Eye (tissue), 1 donor: ENCODE data around the gene LDHD.
A peak's percentile ranks its signal among the peaks of the same experiment; 100 is the strongest.
"Not testable (repeated sequence)": the region's sequence is repeated elsewhere in the genome, so short reads cannot be mapped to it uniquely, and the experiment has no call there.

ENCODE experiments used
- DNase-seq: peaks from one replicate; pipeline ENCODE4 v3.0.0-alpha.2; 2015

Gene LDHD

DNA sequence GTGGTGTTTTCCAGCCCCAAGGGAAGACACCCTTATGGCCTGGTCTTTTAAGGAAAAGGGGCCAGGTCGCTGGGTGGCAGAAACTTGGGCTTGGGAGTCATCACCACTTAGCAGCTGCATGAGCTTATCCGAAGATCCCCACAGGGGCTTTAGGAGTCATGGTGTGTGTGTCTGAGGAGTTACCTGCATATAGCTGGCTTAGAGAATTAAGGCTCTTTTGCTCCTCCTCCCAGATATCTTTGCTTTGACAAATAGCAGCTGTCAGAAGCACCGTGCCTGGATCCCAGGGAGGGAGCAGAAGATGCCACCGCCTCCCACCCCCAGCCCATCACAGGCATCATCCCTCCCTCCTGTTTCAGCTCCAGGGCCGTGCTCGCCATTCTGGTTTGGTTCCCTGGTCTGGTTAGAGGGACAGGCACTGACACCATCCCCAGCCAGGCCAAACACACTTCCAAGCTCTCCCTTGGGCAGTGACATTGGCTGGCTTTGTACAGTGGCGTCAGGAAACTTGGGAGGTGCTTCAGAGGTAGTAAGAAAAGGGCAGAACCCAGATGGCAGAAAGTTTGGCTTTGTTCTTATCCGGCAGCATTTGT is 17.4 kb downstream of the LDHD start:
- no peak for DNase-seq

DNA sequence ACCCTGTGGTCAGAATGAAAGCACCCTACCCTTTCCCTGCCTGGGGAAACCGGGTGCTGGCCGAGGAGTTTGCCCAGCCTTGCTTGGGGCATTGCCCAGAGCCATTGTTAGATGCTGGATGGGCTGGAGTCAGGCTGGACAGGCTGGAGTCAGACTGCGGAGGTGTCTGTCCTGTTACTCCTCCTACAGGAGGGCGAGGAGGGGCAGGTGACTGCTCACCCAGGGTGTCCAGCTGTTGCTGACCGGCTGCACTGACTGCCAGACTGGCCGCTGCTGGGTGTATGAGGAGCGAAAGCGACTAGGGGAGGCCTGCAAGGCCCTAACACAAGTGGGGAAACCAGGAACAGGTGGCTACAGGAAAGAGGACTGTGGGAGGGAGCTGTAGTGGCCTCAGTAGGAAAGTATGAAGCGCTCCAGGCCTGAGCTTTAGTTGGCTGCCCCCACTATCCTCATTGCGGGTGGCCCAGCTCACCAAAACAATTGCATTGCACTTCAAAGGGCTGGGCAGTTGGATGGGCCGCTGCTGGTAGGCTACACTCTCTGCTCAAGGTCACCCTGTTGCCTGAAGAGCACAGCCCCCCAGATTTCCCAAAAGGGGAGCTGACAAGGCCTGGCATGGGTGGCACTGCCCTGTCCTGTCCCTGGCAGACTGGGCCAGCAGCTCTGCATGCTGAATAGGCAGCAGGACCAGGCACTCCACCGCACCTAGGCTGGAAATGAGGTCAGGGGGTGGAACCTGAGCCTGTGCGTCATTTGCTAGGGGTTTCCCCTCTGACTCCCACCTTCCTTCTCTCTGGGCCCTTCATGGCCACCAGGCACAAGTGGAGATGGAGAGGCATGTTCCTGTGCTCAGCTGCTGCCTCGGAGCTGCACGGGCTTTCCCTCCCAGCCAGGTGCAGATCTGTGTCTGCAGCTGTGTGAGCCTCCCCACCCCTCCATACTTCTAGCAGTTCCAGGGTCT is 18.4 kb downstream of the LDHD start:
- DNase-seq, result no peak

DNA sequence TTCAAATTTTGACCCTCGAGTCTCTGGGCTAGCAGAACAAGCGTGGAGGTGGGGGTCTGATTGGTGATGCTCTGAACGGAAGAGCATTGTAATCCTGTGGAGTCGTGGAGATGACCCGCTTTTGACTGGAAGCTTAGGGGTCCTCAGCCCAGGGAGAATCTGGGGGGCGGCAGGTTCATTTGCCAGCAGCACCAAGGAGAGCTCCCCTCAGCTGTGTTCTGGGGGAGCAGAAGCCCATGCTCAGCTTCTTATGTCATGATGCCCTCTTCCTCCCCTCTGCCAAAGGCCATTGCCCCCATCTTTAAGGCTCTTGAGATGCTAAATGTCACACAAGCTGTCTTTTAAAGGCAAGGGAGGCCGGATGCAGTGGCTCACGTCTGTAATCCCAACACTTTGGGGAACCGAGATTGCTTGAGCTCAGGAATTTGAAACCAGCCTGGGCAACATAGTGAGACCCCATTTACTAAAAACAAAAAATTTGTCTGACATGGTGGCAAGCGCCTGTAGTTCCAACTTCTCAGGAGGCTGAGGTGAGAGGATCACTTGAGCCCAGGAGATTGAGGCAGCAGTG is 19.3 kb downstream of the LDHD start:
- DNase-seq, result no peak

DNA sequence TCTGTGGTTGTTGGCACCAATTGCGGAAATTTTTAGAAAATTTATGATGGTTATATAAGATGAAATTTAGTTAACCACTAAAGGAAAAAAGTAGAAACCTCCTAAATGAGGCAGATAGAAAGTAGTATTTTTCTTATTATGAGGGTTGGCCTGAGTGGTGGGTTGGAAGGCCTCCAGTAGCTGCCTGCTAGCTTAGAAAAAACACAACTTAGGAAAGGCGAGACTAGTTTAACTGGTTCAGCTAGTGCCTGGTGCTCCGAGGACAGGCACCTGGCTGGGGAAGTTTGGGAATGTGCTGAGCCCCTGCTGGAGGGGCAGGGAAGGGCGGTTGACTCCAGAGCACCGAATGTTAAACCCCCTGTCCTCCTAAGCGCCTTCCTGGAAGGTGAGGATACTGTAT is 19.9 kb downstream of the LDHD start:
- no peak for DNase-seq

DNA sequence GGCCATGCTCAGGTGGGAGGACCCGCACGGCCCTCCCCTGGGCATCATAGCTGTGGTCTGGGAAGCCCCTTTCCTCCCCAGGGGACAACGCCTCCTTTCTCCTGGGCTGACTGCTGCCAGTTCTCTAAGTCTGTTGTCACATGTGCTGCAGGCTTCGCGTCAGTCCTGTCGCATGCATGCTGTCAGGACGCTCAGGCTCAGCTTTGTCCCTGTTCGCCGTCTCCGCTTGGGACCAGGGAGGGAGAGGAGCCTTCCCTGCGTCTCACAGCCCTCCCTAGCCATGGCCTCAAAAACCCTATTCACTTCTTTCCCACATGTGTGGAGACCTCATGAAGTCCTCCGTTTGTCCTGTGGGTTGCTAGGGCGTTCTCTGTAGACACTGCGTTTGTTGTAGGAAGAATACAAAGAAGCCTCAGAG is 21.4 kb downstream of the LDHD start:
- no peak for DNase-seq

DNA sequence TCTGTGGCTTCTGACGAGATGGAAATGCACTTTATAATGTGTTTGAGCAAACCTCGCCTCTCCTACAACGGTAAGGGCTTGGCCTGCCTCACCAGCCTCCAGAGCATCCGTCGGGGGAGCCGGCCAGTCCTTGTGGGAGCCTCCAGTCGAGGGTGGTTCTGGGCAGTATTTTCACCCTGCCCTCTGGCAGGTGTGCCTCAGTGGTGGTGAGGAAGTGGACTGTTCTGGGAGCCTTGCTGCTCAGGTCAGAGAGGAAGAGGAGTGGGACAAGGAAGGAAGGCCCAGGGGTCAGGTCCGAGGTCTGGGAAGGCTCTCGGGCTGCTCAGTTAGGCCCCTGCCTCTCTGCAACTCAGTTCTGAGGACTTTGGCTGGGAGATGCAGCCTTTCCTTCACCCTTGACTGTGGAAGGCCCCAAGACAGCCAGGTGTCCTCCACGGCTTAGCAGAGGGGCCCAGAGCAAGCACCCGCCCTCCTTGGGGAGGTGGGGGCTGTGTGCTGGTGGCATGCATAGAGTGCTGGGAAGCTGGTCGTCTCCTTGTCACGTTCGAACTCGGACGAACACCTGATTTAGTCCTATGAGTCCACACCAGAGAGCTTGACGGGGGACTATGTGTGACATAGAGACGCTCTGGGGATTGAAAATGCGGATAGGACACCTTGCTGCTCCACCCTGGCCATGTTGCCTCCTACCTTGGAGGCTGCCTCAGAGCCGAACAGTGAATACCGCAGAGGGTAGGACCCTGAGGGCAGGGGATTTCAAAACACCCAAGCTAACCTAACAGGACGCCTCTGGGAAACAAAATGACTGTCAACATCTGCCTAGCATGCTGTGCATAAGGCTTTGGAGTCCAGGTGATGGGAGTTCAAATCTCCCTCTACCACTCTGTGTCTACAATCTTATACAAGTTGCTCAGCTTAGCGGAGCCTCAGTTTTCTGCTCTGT is 22.7 kb downstream of the LDHD start:
- no peak for DNase-seq

DNA sequence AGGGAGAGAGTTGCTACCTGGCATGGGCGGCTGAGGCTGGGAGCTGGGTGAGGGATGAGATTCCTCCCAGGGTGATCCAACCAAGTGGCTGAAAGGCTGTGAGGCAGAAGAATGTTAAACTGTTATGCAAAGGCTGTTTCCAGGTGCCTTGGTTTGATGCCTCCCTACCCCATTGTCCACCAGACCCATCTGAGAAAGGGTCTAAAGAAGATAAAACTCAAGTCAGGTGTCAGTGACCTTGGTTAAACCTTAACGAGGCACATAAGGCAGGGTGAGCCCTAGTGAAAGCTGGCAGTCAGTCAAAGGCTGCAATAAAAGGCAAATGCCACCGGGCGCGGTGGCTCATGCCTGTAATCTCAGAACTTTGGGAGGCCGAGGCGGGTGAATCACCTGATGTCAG is 23.8 kb downstream of the LDHD start:
- DNase-seq, result no peak

DNA sequence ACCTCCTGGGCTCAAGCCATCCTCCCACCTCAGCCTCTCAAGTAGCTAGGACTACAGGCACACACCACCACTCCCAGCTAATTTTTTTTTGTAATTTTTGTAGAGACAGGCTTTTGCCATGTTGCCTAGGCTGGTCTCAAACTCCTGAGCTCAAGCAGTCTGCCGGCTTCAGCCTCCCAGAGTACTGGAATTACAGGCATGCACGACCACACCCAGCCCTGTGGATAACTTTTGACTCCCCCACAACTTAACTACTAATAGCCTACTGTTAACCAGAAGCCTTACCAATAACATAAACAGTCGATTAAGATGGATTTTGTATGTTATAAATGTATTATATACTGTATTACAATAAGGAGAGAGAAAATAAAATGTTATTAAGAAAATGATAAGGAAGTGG is 25.0 kb downstream of the LDHD start:
- not testable (repeated sequence) for DNase-seq

DNA sequence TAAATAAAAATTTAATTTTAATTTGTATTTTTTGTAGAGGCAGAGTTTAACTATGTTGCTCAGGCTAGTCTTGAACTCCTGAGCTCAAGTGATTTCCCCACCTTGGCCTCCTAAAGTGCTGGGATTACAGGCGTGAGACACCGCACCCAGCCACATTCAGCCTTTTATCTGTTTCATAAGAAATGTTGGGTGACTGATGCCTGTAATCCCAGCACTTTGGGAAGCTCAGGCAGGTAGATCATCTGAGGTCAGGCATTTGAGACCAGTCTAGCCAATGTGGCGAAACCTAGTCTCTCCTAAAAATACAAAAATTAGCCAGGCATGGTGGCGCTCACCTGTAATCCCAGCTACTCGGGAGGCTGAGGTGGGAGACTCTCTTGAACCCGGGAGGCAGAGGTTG is 25.7 kb downstream of the LDHD start:
- DNase-seq, result not testable (repeated sequence)

DNA sequence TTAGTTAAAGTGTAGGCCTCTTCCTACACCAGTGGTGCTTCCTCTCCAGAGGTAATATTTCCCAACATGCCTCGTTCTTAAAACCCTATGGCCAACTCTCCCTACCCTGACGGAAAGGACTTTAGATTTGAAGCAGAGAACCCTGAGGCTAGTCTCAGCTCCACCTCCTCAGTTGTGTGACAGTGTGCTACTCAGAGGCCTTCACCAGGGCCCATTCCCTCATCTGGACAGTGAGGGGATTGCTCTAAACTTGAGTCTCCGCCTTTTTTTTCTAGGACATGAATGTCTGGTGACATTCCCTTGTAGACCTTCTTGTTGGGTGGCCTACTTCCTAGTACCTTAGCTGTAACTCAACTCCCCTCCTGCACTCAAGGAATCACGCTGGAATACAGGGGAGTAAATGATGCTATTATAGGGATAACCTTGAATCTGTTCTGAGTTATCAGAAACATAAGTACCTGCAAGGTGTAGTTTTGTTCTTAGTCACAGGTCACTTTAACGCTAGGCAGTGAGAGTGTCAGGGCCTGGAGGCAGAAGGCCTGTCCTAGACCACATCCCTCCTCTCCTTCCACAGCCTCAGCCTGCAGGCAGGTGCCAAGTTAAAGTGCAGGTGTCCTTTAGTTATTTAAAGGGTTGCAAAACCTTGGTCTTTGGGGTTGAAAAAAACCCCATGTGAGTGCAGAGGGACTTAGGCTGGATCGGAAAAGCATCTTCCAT is 26.9 kb downstream of the LDHD start:
- no peak for DNase-seq

DNA sequence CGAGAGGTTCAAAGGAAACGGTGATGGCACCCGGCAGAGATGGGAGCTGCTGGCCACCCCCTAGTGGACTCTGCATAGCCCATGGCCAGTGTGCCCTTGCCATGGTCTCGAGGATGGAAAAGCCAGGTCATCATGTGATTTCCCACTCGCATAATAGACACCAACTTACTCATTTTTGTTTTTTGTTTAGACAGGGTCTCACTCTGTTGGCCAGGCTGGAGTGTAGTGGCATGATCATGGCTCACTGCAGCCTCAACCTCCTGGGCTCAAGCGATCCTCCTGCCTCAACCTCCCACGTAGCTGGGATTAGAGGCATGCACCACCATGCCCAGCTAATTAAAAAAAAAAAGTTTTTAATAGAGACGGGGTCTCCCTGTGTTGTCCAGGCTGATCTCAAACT is 27.6 kb downstream of the LDHD start:
- no peak for DNase-seq

DNA sequence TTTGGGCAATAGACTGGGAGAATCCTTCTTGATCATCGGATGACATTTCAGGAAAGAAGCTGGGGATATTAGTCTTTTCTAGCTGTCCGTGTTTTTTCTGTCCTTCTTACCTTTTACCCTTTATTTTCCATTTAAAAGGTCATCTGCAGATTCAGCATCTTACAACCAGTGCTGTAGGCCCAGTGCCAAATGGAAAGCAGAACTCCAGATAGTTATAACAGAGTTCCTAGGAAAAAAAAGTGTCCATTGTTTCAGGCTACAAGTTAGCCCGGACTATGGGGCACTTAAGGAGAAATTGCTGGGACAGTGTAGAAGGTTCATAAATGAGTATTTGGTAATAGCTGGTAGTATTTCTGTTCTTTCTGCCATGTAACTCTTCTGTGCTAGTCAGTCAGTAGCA is 28.4 kb downstream of the LDHD start:
- DNase-seq, result no peak

DNA sequence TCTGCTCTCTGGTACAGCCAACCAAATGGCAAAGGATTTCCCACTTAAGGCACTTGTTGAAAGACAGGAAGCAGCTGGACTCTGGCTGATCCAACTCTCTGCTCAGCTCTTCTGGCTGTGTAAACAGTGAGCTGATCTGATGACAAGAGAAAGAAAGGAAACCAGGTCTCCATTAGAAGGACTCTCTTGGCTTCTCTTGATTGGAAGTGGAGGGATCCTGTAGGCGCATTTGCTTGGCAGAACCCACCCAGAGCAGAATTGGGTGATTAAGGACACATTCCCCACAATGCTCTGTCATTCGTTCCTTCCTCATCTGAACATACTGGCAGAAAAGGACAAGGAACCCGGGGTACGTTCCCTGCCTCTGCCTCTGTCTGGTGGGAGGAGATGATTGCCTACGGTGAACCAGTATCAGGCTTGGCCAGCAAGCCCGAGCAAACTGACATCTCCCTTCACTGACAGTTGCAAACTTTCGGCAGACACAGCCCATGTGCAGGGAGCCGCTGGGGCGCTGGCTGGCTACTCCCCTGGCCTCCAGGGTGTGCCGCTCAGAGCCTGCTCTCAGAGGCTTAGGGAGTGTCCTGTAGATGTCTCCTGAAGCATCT is 29.1 kb downstream of the LDHD start:
- DNase-seq, result peak; percentile 48

DNA sequence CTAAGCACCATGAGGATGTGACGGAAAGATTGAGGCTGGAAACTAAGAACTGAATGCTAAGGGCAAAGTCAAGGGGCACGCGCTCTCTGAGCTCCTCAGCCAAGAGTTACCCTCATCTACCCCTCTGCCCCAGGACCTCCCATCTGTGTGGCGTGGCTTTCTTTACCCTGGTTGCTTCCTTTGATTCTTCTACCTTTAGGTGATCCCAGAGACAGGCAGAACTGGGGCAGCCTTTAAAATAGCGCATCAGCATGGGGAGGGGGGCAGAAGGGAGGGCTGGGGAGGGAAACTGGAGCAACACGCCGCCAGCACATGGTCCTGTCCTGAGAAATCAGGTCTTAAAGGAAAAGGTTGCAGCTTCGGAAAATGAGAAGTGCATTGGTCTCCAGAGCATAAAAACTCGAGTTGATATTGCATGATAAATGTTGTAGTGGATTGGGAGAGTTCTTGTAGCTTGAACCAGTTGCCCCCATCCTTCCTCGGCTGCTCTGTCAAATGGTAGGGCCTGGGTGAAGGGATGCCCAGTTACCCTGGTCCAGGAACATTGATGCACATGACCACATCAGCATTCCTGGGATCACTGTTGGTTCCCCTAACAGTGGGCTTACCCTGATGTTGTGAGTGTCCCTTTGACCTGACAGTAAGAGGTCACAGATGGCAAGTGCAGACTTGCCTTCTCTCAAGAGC is 29.7 kb downstream of the LDHD start:
- DNase-seq, result no peak

DNA sequence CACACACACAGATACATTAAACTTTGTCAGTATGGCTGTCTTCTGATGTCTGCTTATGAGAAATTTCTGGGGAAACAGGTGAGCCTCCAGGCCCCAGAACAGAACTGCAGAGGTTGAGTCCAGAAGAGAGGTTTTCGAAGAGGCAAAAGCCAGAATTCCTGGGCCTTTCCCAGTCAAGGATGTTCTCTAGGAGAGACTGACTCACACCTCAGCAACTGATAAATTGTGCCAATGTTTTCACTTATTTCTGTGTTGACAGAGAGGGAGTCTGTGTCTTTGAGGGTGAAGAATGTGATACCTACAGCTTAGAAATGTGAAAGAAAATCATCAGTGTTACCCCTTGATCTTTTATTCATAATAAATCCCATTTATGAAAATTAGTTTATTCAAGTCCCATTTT is 30.3 kb downstream of the LDHD start:
- DNase-seq, result no peak

DNA sequence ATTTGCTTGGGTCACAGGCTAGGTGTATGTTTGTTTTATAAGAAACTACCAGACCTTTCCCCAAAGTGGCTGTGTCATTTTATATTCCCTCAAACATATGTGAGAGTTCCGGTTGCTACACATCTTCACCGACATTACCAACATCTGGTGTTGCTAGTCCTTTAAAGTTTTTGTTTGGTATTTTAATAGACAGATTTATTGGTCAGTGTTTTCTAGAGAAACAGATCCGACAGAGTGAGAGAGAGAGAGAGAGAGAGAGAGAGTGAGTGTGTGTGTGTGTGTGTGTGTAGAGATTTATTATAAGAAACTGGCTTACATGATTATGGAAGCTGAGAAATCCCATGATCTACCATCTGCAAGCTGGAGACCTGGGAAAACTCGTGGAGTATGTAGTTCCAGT is 31.0 kb downstream of the LDHD start:
- no peak for DNase-seq

DNA sequence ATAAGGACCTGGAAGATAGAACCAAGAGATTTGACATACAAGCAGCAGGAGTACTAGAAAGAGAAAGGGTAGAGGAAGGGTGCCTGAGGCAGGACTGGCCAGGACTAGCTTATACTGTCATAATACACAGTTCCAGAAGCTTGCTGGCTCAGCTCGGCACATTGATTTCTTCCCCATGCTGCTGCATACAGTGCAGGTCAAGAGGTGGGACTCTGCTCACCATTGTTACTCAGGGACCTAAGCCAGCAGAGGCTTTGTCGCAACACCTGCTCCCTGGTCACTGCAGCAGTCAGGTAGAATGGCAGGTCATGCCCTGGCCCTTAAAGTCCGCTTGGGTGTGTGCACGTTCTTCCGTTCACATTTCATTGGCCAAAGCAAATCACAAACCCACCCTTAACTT is 32.8 kb downstream of the LDHD start:
- DNase-seq, result no peak

DNA sequence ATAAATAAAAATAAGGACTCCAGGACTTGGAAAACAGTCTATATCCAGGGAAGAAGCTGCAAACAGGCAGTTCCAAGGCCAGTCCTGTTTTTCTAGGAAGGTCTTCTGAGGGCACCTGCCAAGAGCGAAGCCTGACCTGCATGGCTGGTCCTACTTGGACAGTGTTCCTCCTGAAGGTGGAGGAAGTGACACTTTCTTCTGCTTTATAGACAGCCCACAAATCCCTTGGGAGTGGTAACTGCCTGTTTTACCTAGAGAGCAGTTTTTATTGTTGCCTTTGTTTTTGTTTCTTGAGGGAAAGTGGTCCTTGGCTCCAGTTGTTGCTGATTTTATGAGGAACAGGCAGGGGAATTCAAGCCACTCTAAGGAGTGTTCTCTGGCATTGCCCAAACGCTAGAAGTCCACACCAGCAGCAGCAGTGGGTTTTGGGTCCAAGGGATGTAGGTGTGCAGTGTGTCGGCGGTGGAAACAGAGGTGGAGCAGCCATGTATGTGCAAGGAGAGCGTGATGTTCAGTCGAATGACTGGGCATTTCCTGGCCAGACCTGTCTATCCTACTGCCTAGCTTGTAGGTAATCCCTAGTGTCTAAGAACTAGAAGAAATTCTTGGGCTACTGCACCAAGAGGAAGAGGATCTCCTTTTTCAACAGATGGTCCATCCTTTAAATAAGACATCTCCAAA is 35.3 kb downstream of the LDHD start:
- no peak for DNase-seq

DNA sequence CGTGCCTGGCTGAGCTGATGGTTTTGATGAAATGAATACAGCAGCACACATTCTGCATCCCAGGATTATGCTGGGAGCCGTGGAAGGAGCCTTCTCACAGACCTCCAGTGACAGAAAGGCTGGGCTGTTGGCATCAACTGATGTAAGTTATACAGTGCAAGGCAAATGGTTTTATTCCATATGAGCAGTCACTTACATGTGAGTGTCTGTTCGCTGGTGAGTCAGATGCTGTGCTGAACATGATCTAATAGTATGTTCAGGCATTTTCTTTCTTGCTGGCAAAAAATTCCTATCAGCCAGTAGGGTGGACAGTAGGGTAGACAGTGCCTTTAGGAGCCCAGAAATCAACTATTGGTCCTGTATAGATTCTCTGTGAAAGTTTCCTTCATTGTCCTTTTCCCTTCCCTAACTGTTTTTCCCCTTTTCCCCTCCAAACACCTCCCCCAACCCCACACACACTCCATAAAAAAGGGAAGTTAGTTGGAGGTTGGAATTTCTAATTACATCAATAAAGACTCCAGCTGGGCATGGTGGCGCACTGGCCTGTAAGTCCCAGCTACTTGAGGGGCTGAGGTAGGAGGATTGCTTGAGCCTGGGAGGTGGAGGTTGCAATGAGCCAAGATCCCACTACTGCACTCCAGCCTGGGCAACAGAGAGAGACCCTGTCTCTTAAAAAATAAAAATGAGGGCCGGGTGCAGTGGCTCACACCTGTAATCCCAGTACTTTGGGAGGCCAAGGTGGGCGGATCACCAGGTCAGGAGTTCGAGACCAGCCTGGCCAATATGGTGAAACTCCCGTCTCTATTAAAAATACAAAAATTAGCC is 36.2 kb downstream of the LDHD start:
- no peak for DNase-seq
